ENCODE measurements around the gene CBX8. TPM values are rescaled to one million over a fixed set of nuclear protein-coding genes. Genes with fewer than 3 reads are reported as not detected.
A peak's percentile ranks its signal among the peaks of the same experiment; 100 is the strongest.
"Not testable (repeated sequence)": the region's sequence is repeated elsewhere in the genome, so short reads cannot be mapped to it uniquely, and the experiment has no call there.

CBX8 gene
- polyA plus RNA-seq, 3 donors: 0.51 to 2.5 (median 2.5) TPM

GRCh38 chr17:79774561-79774975, 22.3 kb downstream of the CBX8 start:
- Histone ChIP-seq H3K9ac (ENCODE audit: insufficient read depth, low read length, poor library complexity, severe bottlenecking) (no peak overlapping the region), H2AFZ (ENCODE audit: insufficient read depth, low read depth, low read length, poor library complexity, severe bottlenecking) (no peak overlapping the region), H4K20me1 (ENCODE audit: insufficient read depth, low read length) (no peaks in the 10 kb centered on the region), H3K9me3 (replicated peaks in 1 of 2; ENCODE audit: control insufficient read depth in 1 of 2, insufficient read depth in 1 of 2, low read length in 2 of 2) (no peaks in the 10 kb centered on the region), H3K27me3 (ENCODE audit: control insufficient read depth in 2 of 2, insufficient read depth in 2 of 2, low read length in 2 of 2) (peaks cover 16 to 50% of the 10 kb centered on the region in 2 donors), H3K4me1 (ENCODE audit: control insufficient read depth in 1 of 2, insufficient read depth in 2 of 2, low read length in 2 of 2) (peaks cover 17 to 21% of the 10 kb centered on the region in 2 donors), H3K36me3 (replicated peaks in 1 of 2; ENCODE audit: control insufficient read depth in 1 of 2, insufficient read depth in 2 of 2, low read length in 2 of 2) (no peaks in the 10 kb centered on the region), H3K4me2 (replicated peaks; ENCODE audit: extremely low read depth, low read length, poor library complexity, severe bottlenecking) (no peak overlapping the region), H3K27ac (ENCODE audit: low read depth in 1 of 2, low read length in 2 of 2) (no peak overlapping the region), H3K4me3 (replicated peaks in 1 of 3; ENCODE audit: low read depth in 2 of 3, low read length in 3 of 3) (no peak overlapping the region), H3K79me2 (ENCODE audit: insufficient read depth, low read length) (no peaks in the 10 kb centered on the region)
- H3K4me1 Mint-ChIP-seq: peaks cover 23% of the 10 kb centered on the region
- H3K36me3 Mint-ChIP-seq: peaks cover 4 to 5% of the 10 kb centered on the region in 2 donors
- peaks cover 45 to 74% (median 52%) of the 10 kb centered on the region in 3 donors for H3K27me3 Mint-ChIP-seq (ENCODE audit: low read depth in 3 of 3)
- DNase-seq: no peak
- peak overlapping the region in 1 of 2 donors; percentile 18 for H3K4me3 Mint-ChIP-seq
- H3K9me3 Mint-ChIP-seq: peaks cover 0 to 8% (median 3%) of the 10 kb centered on the region in 7 donors
- TF ChIP-seq CTCF (IDR thresholded peaks at IDR 0.05): no peak
- no peak overlapping the region for H3K27ac Mint-ChIP-seq
- 97% methylated on average over 6 of the region's 8 CpGs for WGBS (ENCODE audit: insufficient coverage)
- intact Hi-C loops (cut with micrococcal nuclease): no loop called here

DNA sequence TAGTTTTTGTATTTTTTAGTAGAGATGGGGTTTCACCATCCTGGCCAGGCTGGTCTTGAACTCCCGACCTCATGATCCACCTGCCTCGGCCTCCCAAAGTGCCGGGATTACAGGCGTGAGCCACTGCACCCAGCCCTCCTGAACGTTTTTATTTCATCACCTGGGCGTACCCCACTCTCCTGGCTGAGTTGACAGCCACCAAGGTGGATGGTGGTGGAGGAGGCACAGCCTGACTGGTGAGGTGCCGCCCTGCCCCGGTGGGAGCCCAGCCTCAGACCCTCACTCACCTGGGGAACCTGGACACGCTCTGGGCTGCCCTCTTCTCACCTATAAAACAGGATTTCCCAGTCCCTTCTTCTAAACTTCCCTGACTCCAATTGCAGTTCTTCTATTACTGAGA, 24.2 kb downstream of the CBX8 start:
- H3K4me2 ChIP-seq (replicated peaks; ENCODE audit: extremely low read depth, low read length, poor library complexity, severe bottlenecking); H4K20me1 ChIP-seq (ENCODE audit: insufficient read depth, low read length); H3K36me3 Mint-ChIP-seq; H3K9ac ChIP-seq (ENCODE audit: insufficient read depth, low read length, poor library complexity, severe bottlenecking); H3K9me3 Mint-ChIP-seq; H3K27ac Mint-ChIP-seq; H3K27ac ChIP-seq (ENCODE audit: low read depth in 1 of 2, low read length in 2 of 2); H3K79me2 ChIP-seq (ENCODE audit: insufficient read depth, low read length); H3K4me3 Mint-ChIP-seq; intact Hi-C loops (cut with micrococcal nuclease); H3K36me3 ChIP-seq (replicated peaks in 1 of 2; ENCODE audit: control insufficient read depth in 1 of 2, insufficient read depth in 2 of 2, low read length in 2 of 2); H3K4me3 ChIP-seq (replicated peaks in 1 of 3; ENCODE audit: low read depth in 2 of 3, low read length in 3 of 3); H3K9me3 ChIP-seq (replicated peaks in 1 of 2; ENCODE audit: control insufficient read depth in 1 of 2, insufficient read depth in 1 of 2, low read length in 2 of 2); H2AFZ ChIP-seq (ENCODE audit: insufficient read depth, low read depth, low read length, poor library complexity, severe bottlenecking); DNase-seq: not testable (repeated sequence)
- peaks cover 16 to 39% of the 10 kb centered on the region in 2 donors for H3K27me3 ChIP-seq (ENCODE audit: control insufficient read depth in 2 of 2, insufficient read depth in 2 of 2, low read length in 2 of 2)
- no CpG with 5 or more reads among the region's 9 CpGs for WGBS (ENCODE audit: insufficient coverage)
- H3K4me1 ChIP-seq (ENCODE audit: control insufficient read depth in 1 of 2, insufficient read depth in 2 of 2, low read length in 2 of 2): peaks cover 8 to 10% of the 10 kb centered on the region in 2 donors
- Mint-ChIP-seq H3K4me1 (peaks cover 12% of the 10 kb centered on the region), H3K27me3 (ENCODE audit: low read depth in 3 of 3) (peaks cover 37 to 71% (median 42%) of the 10 kb centered on the region in 3 donors)
